MM.1S (cell line): ENCODE data around the gene MAEA.
"Not testable (repeated sequence)": the region's sequence is repeated elsewhere in the genome, so short reads cannot be mapped to it uniquely, and the experiment has no call there.

Source experiments
- DNase-seq: peaks from one replicate; pipeline ENCODE4 v3.0.0-alpha.2; 2015
- H2AFZ ChIP-seq: fragments of 300-600 bp; sonication (generic); 2 replicates; pipeline ENCODE4 v1.6.0; 2016; ENCODE audit warnings: antibody characterized with exemption, low read length
- H3F3A ChIP-seq: fragments of 300-600 bp; sonication (generic); 2 replicates; pipeline ENCODE4 v1.6.1; 2016; ENCODE audit warnings: mild to moderate bottlenecking, antibody characterized with exemption, low read length, moderate library complexity, mixed read lengths; ENCODE audit not compliant: insufficient read depth
- H3K27ac ChIP-seq: fragments of 300-600 bp; sonication (generic); 2 replicates; pipeline ENCODE4 v1.5.1; 2016; ENCODE audit warnings: mild to moderate bottlenecking, low read length
- H3K27me3 ChIP-seq: fragments of 300-600 bp; sonication (generic); replicated peaks from 2 replicates; pipeline ENCODE4 v1.6.0; 2016; ENCODE audit warnings: low read length; ENCODE audit not compliant: insufficient read depth
- H3K36me3 ChIP-seq: fragments of 300-600 bp; sonication (generic); replicated peaks from 2 replicates; pipeline ENCODE4 v1.6.1; 2016; ENCODE audit warnings: mild to moderate bottlenecking, low read length, mixed read lengths; ENCODE audit not compliant: insufficient read depth
- H3K4me1 ChIP-seq: fragments of 300-600 bp; sonication (generic); 2 replicates; pipeline ENCODE4 v1.6.1; 2016; ENCODE audit warnings: low read length, mixed read lengths
- H3K4me2 ChIP-seq: fragments of 300-600 bp; sonication (generic); 2 replicates; pipeline ENCODE4 v1.6.0; 2016; ENCODE audit warnings: low read depth, low read length
- H3K4me3 ChIP-seq: fragments of 300-600 bp; sonication (generic); 2 replicates; pipeline ENCODE4 v1.5.1; 2016; ENCODE audit warnings: low read length, mixed read lengths
- H3K79me2 ChIP-seq: fragments of 300-600 bp; sonication (generic); 2 replicates; pipeline ENCODE4 v1.6.1; 2016; ENCODE audit warnings: mixed run types, low read length, mixed read lengths
- H3K9ac ChIP-seq: fragments of 300-600 bp; sonication (generic); 2 replicates; pipeline ENCODE4 v1.6.1; 2016; ENCODE audit warnings: low read length, mixed read lengths
- H3K9me2 ChIP-seq: fragments of 300-600 bp; sonication (generic); replicated peaks from 2 replicates; pipeline ENCODE4 v1.6.1; 2016; ENCODE audit warnings: mild to moderate bottlenecking, low read length, mixed read lengths; ENCODE audit not compliant: insufficient read depth
- H3K9me3 ChIP-seq: fragments of 300-600 bp; sonication (generic); replicated peaks from 2 replicates; pipeline ENCODE4 v1.6.1; 2016; ENCODE audit warnings: mild to moderate bottlenecking, low read length, mixed read lengths; ENCODE audit not compliant: insufficient read depth
- H4K20me1 ChIP-seq: fragments of 300-600 bp; sonication (generic); 2 replicates; pipeline ENCODE4 v1.6.1; 2016; ENCODE audit warnings: mild to moderate bottlenecking, low read length, moderate library complexity, mixed read lengths; ENCODE audit not compliant: insufficient read depth
- CTCF ChIP-seq: fragments of 300-600 bp; sonication (generic); IDR thresholded peaks from 2 replicates; pipeline ENCODE4 v1.5.1; 2016; ENCODE audit warnings: antibody characterized with exemption, low read length, mixed read lengths
- EZH2 ChIP-seq: fragments of 300-600 bp; sonication (generic); optimal IDR thresholded peaks from 2 replicates; pipeline ENCODE3; 2017; ENCODE audit warnings: low read depth, mild to moderate bottlenecking, antibody characterized with exemption, low read length, mixed read lengths
- EZH2phosphoT487 ChIP-seq: fragments of 300-600 bp; sonication (generic); IDR thresholded peaks from 2 replicates; pipeline ENCODE4 v1.6.1; 2018; ENCODE audit warnings: antibody characterized with exemption, low read length

MAEA gene

GRCh38 chr4:1290165-1290977 is 680 bp downstream of the MAEA start:
- Histone ChIP-seq H3K4me3 (peak overlapping the region; percentile 93), H2AFZ (peak overlapping the region; percentile 63), H3K9me3 (no peaks in the 10 kb centered on the region), H3K9ac (peak overlapping the region; percentile 96), H3K79me2 (peaks cover 56% of the 10 kb centered on the region), H3K27me3 (peaks cover 4% of the 10 kb centered on the region; the same call in 1 of the 2 replicates), H3K27ac (peak overlapping the region; percentile 60; the same call in 1 of the 2 replicates), H3K4me2 (peak overlapping the region; percentile 98), H3K4me1 (peaks cover 12% of the 10 kb centered on the region; the same call in 1 of the 2 replicates), H4K20me1 (no peaks in the 10 kb centered on the region; the same call in 1 of the 2 replicates), H3K9me2 (no peaks in the 10 kb centered on the region), H3K36me3 (no peaks in the 10 kb centered on the region; the same call in 1 of the 2 replicates), H3F3A (no peaks in the 10 kb centered on the region)
- TF ChIP-seq EZH2 (no peak), CTCF (no peak), EZH2phosphoT487 (no peak)
- DNase-seq: peak; percentile 45

- TF ChIP-seq CTCF (no peak), EZH2phosphoT487 (no peak), EZH2 (no peak)
- Histone ChIP-seq H3K27ac (no peak overlapping the region), H3K36me3 (no peaks in the 10 kb centered on the region; the same call in 1 of the 2 replicates), H3K9ac (peak overlapping the region; percentile 96; the same call in 1 of the 2 replicates), H3K4me3 (peak overlapping the region; percentile 93), H3K9me2 (no peaks in the 10 kb centered on the region), H3F3A (no peaks in the 10 kb centered on the region), H3K9me3 (no peaks in the 10 kb centered on the region), H3K79me2 (peaks cover 57% of the 10 kb centered on the region), H3K27me3 (peaks cover 4% of the 10 kb centered on the region; the same call in 1 of the 2 replicates), H3K4me2 (peak overlapping the region; percentile 98), H2AFZ (no peak overlapping the region), H4K20me1 (no peaks in the 10 kb centered on the region; the same call in 1 of the 2 replicates), H3K4me1 (peaks cover 12% of the 10 kb centered on the region; the same call in 1 of the 2 replicates)
- no peak for DNase-seq
These were observed 1.4 kb downstream of the MAEA start for GRCh38 chr4:1291091-1291490.

GRCh38 chr4:1291996-1292702 is 2.5 kb downstream of the MAEA start:
- Histone ChIP-seq H4K20me1 (no peaks in the 10 kb centered on the region; the same call in 1 of the 2 replicates), H3K4me1 (peaks cover 12% of the 10 kb centered on the region; the same call in 1 of the 2 replicates), H3K27me3 (0 out of 2 replicates have a peak, but pooled peaks cover under 1% of the 10 kb centered on the region), H3K36me3 (peaks cover 3% of the 10 kb centered on the region), H3K9me3 (no peaks in the 10 kb centered on the region), H3K27ac (no peak overlapping the region), H3K79me2 (peaks cover 67% of the 10 kb centered on the region), H3K9me2 (no peaks in the 10 kb centered on the region), H3K9ac (no peak overlapping the region), H3K4me2 (no peak overlapping the region), H2AFZ (no peak overlapping the region), H3F3A (no peaks in the 10 kb centered on the region), H3K4me3 (no peak overlapping the region)
- TF ChIP-seq CTCF (no peak), EZH2 (no peak), EZH2phosphoT487 (no peak)
- no peak for DNase-seq

- H3K27me3 ChIP-seq, H3F3A ChIP-seq, H3K27ac ChIP-seq, H3K9me3 ChIP-seq, H3K9ac ChIP-seq, H2AFZ ChIP-seq, H3K4me3 ChIP-seq, H3K4me2 ChIP-seq, H3K36me3 ChIP-seq, H3K9me2 ChIP-seq, DNase-seq, H4K20me1 ChIP-seq: not testable (repeated sequence)
- H3K4me1 ChIP-seq: peaks cover 12% of the 10 kb centered on the region; the same call in 1 of the 2 replicates
- peaks cover 72% of the 10 kb centered on the region for H3K79me2 ChIP-seq
These were observed 3.0 kb downstream of the MAEA start for GRCh38 chr4:1292703-1293011.
